HepG2 (cell line): ENCODE measurements around the gene HOXA10. TPM values are rescaled to one million over a fixed set of nuclear protein-coding genes. Genes with fewer than 3 reads are reported as not detected.

ENCODE experiments used
- ATF2 ChIP-seq: sonication (generic); formaldehyde crosslinking; IDR thresholded peaks from 2 replicates; pipeline ENCODE4 v1.4.0; 2020; ENCODE audit warnings: missing genetic modification reagents
- BORCS8-MEF2B ChIP-seq: sonication (generic); formaldehyde crosslinking; IDR thresholded peaks from 2 replicates; pipeline ENCODE4 v1.8.0; 2022; ENCODE audit warnings: mild to moderate bottlenecking, missing genetic modification reagents
- CREM ChIP-seq, 2 experiments: sonication (generic) in 1 of 2; formaldehyde crosslinking in 1 of 2; IDR thresholded peaks; 2 replicates each; pipeline versions ENCODE4 v1.4.0 to v1.6.1; 2016 to 2020; ENCODE audit warnings: antibody characterized with exemption in 1 of 2, mild to moderate bottlenecking in 1 of 2, missing genetic modification reagents in 1 of 2
- DZIP1 ChIP-seq: sonication (generic); formaldehyde crosslinking; IDR thresholded peaks from 2 replicates; pipeline ENCODE4 v1.5.0; 2020; ENCODE audit warnings: mild to moderate bottlenecking, missing genetic modification reagents
- EP300 ChIP-seq, 3 experiments: sonication (generic) in 1 of 3; formaldehyde crosslinking in 1 of 3; IDR thresholded peaks; 2 replicates each; pipeline versions ENCODE4 v1.5.1 to v1.6.1; 2011 to 2020; ENCODE audit warnings: low read depth in 2 of 3, low read length in 2 of 3, borderline replicate concordance in 1 of 3, improper control_type of control experiment in 1 of 3, mild to moderate bottlenecking in 1 of 3, missing genetic modification reagents in 1 of 3, moderate library complexity in 1 of 3
- FOSL1 ChIP-seq: sonication (generic); formaldehyde crosslinking; IDR thresholded peaks from 2 replicates; pipeline ENCODE4 v1.9.0; 2021; ENCODE audit warnings: missing genetic modification reagents, borderline replicate concordance
- GFI1 ChIP-seq: sonication (generic); formaldehyde crosslinking; IDR thresholded peaks from 2 replicates; pipeline ENCODE4 v1.5.0; 2020; ENCODE audit warnings: missing genetic modification reagents, mild to moderate bottlenecking, borderline replicate concordance
- HNRNPH1 ChIP-seq: fragments of 200-400 bp; formaldehyde crosslinking; optimal IDR thresholded peaks from 2 replicates; pipeline ENCODE3; 2017; ENCODE audit warnings: mild to moderate bottlenecking, low read depth, low read length
- IRF9 ChIP-seq: sonication (generic); formaldehyde crosslinking; IDR thresholded peaks from 2 replicates; pipeline ENCODE4 v1.8.0; 2022; ENCODE audit warnings: missing genetic modification reagents, mild to moderate bottlenecking, borderline replicate concordance
- MNT ChIP-seq: fragments of 450-650 bp; IDR thresholded peaks from 2 replicates; pipeline ENCODE4 v1.6.1; 2016
- NFYB ChIP-seq: sonication (generic); formaldehyde crosslinking; IDR thresholded peaks from 2 replicates; pipeline ENCODE4 v1.4.0; 2020; ENCODE audit warnings: missing genetic modification reagents
- PTBP1 ChIP-seq: fragments of 200-400 bp; formaldehyde crosslinking; IDR thresholded peaks from 2 replicates; pipeline ENCODE4 v1.6.1; 2018; ENCODE audit warnings: low read length, low read depth; ENCODE audit not compliant: poor library complexity, severe bottlenecking
- RARG ChIP-seq: sonication (generic); formaldehyde crosslinking; IDR thresholded peaks from 2 replicates; pipeline ENCODE4 v1.4.0; 2020; ENCODE audit warnings: low read depth, mild to moderate bottlenecking, missing genetic modification reagents
- RBFOX2 ChIP-seq: fragments of 200-400 bp; formaldehyde crosslinking; IDR thresholded peaks from 2 replicates; pipeline ENCODE4 v1.6.1; 2017; ENCODE audit warnings: low read depth, mild to moderate bottlenecking, low read length
- SALL1 ChIP-seq: sonication (generic); formaldehyde crosslinking; IDR thresholded peaks from 2 replicates; pipeline ENCODE4 v1.8.0; 2022; ENCODE audit warnings: mild to moderate bottlenecking, missing genetic modification reagents
- SMC3 ChIP-seq: IDR thresholded peaks from 2 replicates; pipeline ENCODE4 v1.6.1; 2011; ENCODE audit warnings: low read length, improper control_type of control experiment
- ZBTB7A ChIP-seq: sonication (generic); formaldehyde crosslinking; IDR thresholded peaks from 2 replicates; pipeline ENCODE4 v1.8.0; 2022; ENCODE audit warnings: mild to moderate bottlenecking, missing genetic modification reagents
- ZFY ChIP-seq: sonication (generic); formaldehyde crosslinking; IDR thresholded peaks from 2 replicates; pipeline ENCODE4 v1.4.0; 2020; ENCODE audit warnings: missing genetic modification reagents
- ZNF232 ChIP-seq: sonication (generic); formaldehyde crosslinking; IDR thresholded peaks from 2 replicates; pipeline ENCODE4 v1.4.0; 2020; ENCODE audit warnings: missing genetic modification reagents, borderline replicate concordance
- ZNF432 ChIP-seq: sonication (generic); formaldehyde crosslinking; IDR thresholded peaks from 2 replicates; pipeline ENCODE4 v1.5.0; 2020; ENCODE audit warnings: missing genetic modification reagents, mild to moderate bottlenecking, borderline replicate concordance
- ZNF7 ChIP-seq: IDR thresholded peaks from 2 replicates; pipeline ENCODE4 v1.6.1; 2016; ENCODE audit warnings: missing biosample characterization, missing genetic modification reagents
- ZNF782 ChIP-seq: sonication (generic); formaldehyde crosslinking; IDR thresholded peaks from 2 replicates; pipeline ENCODE4 v1.4.0; 2020; ENCODE audit warnings: missing genetic modification reagents, mild to moderate bottlenecking, borderline replicate concordance
- polyA plus RNA-seq, 8 experiments: library from polyadenylated mRNA; depleted of rRNA in 3 of 8; stranded (reverse) in 7 of 8; unstranded in 1 of 8; fragments of >200 nt; fragmentation: Illumina TruSeq in 4 of 8; extraction: Trizol in 4 of 8; gene quantifications; 2 replicates each; pipeline versions ENCODE4 v1.2.1 to v1.2.3, GENCODE V29; 2011 to 2016; ENCODE audit warnings: low read depth in 4 of 8, missing spikeins in 1 of 8, mixed read lengths in 1 of 8; ENCODE audit not compliant: insufficient read depth in 1 of 8
- total RNA-seq, 5 experiments: library from RNA; depleted of rRNA; stranded (reverse); fragments of >200 nt; fragmentation: Illumina TruSeq; extraction: Trizol; gene quantifications; 2 replicates each; pipeline ENCODE4 v1.2.3, GENCODE V29; 2016; ENCODE audit warnings: low read depth in 1 of 5

The HOXA10 gene
- total and polyA plus RNA-seq, 2 of the 13 experiments (the other 11 are each of a cell fraction or from before 2014, with no cell fraction given): not detected

GRCh38 chr7:27143023-27143949 lies 30.8 kb downstream of the HOXA10 start, which contains the start of gene HOXA5 (continued):
- TF ChIP-seq ZNF782 (CRISPR knock-in tag): no peak
- no peak for TF ChIP-seq ZNF7 (CRISPR knock-in tag)
- peak; percentile 39; the same call in 1 of the 2 replicates for TF ChIP-seq NFYB (CRISPR knock-in tag)
- no peak for TF ChIP-seq BORCS8-MEF2B (CRISPR knock-in tag)
- TF ChIP-seq EP300 (IDR thresholded peaks at IDR 0.05; ENCODE audit: low read depth in 2 of 2, low read length in 2 of 2): no peak
- no peak for TF ChIP-seq EP300 (CRISPR knock-in tag; IDR thresholded peaks at IDR 0.05; ENCODE audit: borderline replicate concordance)
- no peak for TF ChIP-seq ZNF432 (CRISPR knock-in tag)
- TF ChIP-seq SMC3: peak; percentile 14; the same call in 1 of the 2 replicates
- no peak for TF ChIP-seq RARG (CRISPR knock-in tag)
- TF ChIP-seq PTBP1: no peak
- 0 out of 2 replicates have a peak, but pooled peaks have one; percentile 28 for TF ChIP-seq MNT
- TF ChIP-seq CREM (IDR thresholded peaks at IDR 0.05): peak; percentile 15; the same call in 1 of the 2 replicates
- no peak for TF ChIP-seq CREM (CRISPR knock-in tag; IDR thresholded peaks at IDR 0.05)
- no peak for TF ChIP-seq ATF2 (CRISPR knock-in tag)
- no peak for TF ChIP-seq ZNF232 (CRISPR knock-in tag)
- peak; percentile 19; the same call in 1 of the 2 replicates for TF ChIP-seq ZFY (CRISPR knock-in tag)
- no peak for TF ChIP-seq DZIP1 (CRISPR knock-in tag)
- TF ChIP-seq SALL1 (CRISPR knock-in tag): peak; percentile 49
- no peak for TF ChIP-seq IRF9 (CRISPR knock-in tag)
- TF ChIP-seq ZBTB7A (CRISPR knock-in tag): no peak
- peak; percentile 71 for TF ChIP-seq RBFOX2
- no peak for TF ChIP-seq FOSL1
- TF ChIP-seq HNRNPH1: no peak
- 0 out of 2 replicates have a peak, but pooled peaks have one; percentile 25 for TF ChIP-seq GFI1
